ENCODE results near the gene DNAJC24. TPM values are rescaled to one million over a fixed set of nuclear protein-coding genes. Genes with fewer than 3 reads are reported as not detected.

DNAJC24 gene
- total and polyA plus RNA-seq, 9 of the 15 experiments (the other 6 are each of a cell fraction or from before 2014, with no cell fraction given) = 12.2 to 31.9 (median 16.9) TPM

GRCh38 chr11:31323145-31323544 lies 46.5 kb upstream of the DNAJC24 start (continued):
- TF ChIP-seq, protein P1, sequence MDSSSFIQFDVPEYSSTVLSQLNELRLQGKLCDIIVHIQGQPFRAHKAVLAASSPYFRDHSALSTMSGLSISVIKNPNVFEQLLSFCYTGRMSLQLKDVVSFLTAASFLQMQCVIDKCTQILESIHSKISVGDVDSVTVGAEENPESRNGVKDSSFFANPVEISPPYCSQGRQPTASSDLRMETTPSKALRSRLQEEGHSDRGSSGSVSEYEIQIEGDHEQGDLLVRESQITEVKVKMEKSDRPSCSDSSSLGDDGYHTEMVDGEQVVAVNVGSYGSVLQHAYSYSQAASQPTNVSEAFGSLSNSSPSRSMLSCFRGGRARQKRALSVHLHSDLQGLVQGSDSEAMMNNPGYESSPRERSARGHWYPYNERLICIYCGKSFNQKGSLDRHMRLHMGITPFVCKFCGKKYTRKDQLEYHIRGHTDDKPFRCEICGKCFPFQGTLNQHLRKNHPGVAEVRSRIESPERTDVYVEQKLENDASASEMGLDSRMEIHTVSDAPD (CRISPR knock-in tag; IDR thresholded peaks at IDR 0.05) = no peak
- no peak for TF ChIP-seq PTTG1 (tag; IDR thresholded peaks at IDR 0.05; ENCODE audit: low read depth)
- TF ChIP-seq ZNF589 (CRISPR knock-in tag; IDR thresholded peaks at IDR 0.05; ENCODE audit: low read depth) = no peak
- no peak for TF ChIP-seq ZNF239 (CRISPR knock-in tag; IDR thresholded peaks at IDR 0.05)
- TF ChIP-seq PHF8 (IDR thresholded peaks at IDR 0.05; ENCODE audit: borderline replicate concordance, low read length) = no peak
- no peak for TF ChIP-seq ZNF717 (CRISPR knock-in tag; IDR thresholded peaks at IDR 0.05)
- TF ChIP-seq NCOA2 (IDR thresholded peaks at IDR 0.05; ENCODE audit: partially characterized antibody in 2 of 2) = no peak
- TF ChIP-seq ZNF780A (CRISPR knock-in tag; IDR thresholded peaks at IDR 0.05) = no peak
- no peak for TF ChIP-seq ILK (tag; IDR thresholded peaks at IDR 0.05; ENCODE audit: borderline replicate concordance, low read depth)

GRCh38 chr11:31325160-31325559 lies 44.5 kb upstream of the DNAJC24 start:
- in situ Hi-C loops (cut with MboI) (no loop called here), intact Hi-C loops (cut with micrococcal nuclease) (no loop called here)
- Histone ChIP-seq H3K4me2 (ENCODE audit: insufficient read depth, low read length) (no peak overlapping the region), H3K79me2 (ENCODE audit: control insufficient read depth, insufficient read depth, low read length) (no peaks in the 10 kb centered on the region), H3K9me1 (ENCODE audit: control insufficient read depth, insufficient read depth, low read length) (no peaks in the 10 kb centered on the region), H3K9me3 (replicated peaks; ENCODE audit: control insufficient read depth, insufficient read depth, low read depth, low read length) (no peaks in the 10 kb centered on the region), H3K9ac (ENCODE audit: insufficient read depth in 1 of 2, low read depth in 2 of 2, low read length in 2 of 2) (no peak overlapping the region), H3K27ac (ENCODE audit: extremely low read depth, low read depth, low read length) (no peak overlapping the region), H3K4me3 (no peak overlapping the region), H4K20me1 (replicated peaks; ENCODE audit: control insufficient read depth, insufficient read depth, low read length) (no peaks in the 10 kb centered on the region), H3K27me3 (ENCODE audit: control insufficient read depth in 2 of 2, insufficient read depth in 2 of 2, low read length in 2 of 2) (0 out of 5 replicates have a peak, but pooled peaks cover 0 to 4% of the 10 kb centered on the region in 2 experiments), H2AFZ (ENCODE audit: low read depth, low read length) (no peak overlapping the region), H3K4me1 (replicated peaks in 1 of 2; ENCODE audit: control insufficient read depth in 2 of 2, insufficient read depth in 2 of 2, low read length in 2 of 2) (no peaks in the 10 kb centered on the region; a peak in 1 of 5 replicates), H3K36me3 (ENCODE audit: control insufficient read depth, insufficient read depth, low read length) (no peaks in the 10 kb centered on the region)
- CTCF ChIA-PET (ENCODE audit: low intra/inter-chr PET ratio) = no interaction called here
- FAIRE-seq (no peak), ATAC-seq (no peak), DNase-seq (ENCODE audit: extremely low read depth in 1 of 4, low spot score in 3 of 4) (no peak)
- POLR2A ChIA-PET = no interaction called here
- no TSS peak for BruUV-seq (replicated peaks)
- TF ChIP-seq ATF3 (IDR thresholded peaks at IDR 0.05) (peak; percentile 37; the same call in 1 of the 2 replicates), ATF3 (CRISPR knock-in tag; conservative IDR thresholded peaks at IDR 0.05) (no peak), TFE3 (CRISPR knock-in tag; IDR thresholded peaks at IDR 0.05) (peak; percentile 86), ZNF41 (CRISPR knock-in tag; conservative IDR thresholded peaks at IDR 0.05) (no peak), SMC3 (conservative IDR thresholded peaks at IDR 0.05; ENCODE audit: insufficient read depth, low read depth, low read length) (no peak), TOE1 (IDR thresholded peaks at IDR 0.05; ENCODE audit: borderline replicate concordance) (peak; percentile 49; the same call in 1 of the 2 replicates), TOE1 (CRISPR knock-in tag; IDR thresholded peaks at IDR 0.05; ENCODE audit: borderline replicate concordance, low read depth) (no peak)

Data from K562 (cell line).